Measurements from ENCODE around the gene RRP1B. TPM values are rescaled to one million over a fixed set of nuclear protein-coding genes. Genes with fewer than 3 reads are reported as not detected.

The RRP1B gene
- polyA plus RNA-seq, 1 donor from 2014 or later: 20.3 TPM

DNA sequence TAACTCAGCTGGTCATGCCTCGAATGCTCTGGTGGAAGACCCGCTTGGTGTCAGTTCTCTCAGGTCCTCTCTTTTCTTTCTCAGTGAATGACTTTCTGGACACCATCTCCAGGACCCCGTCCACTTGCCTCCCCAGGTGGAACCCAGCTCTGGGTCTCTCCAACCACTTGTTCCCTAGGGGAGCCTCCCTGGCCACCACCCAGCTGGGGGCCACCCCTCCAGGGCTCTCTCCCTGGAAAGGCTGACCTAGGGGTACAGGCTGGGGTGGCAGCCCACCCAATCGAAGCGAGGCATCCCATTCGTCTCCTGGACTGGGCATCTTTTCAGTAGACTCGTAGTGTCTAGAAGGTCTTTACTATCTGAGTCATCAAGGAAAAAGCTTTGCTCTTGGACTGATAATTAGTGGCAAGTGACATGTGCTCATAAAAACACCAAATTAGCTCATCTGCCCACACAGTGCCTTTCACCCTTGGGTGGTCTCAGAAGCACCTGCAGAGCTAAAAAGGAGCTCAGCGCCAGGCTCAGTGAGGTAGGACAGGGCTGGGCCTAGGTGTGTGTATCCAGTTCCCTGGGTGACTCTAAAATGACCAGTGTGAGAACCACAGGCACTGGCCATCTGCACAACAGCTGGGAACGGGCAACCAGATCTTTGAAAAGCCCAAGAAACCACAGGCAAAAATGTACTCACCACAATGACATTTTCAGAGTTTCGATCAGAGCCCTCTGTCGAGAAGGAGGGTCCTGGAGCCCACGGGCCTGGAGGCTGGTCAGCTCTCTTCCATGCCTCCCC, 57.2 kb downstream of the RRP1B start:
- TF ChIP-seq, protein P1, sequence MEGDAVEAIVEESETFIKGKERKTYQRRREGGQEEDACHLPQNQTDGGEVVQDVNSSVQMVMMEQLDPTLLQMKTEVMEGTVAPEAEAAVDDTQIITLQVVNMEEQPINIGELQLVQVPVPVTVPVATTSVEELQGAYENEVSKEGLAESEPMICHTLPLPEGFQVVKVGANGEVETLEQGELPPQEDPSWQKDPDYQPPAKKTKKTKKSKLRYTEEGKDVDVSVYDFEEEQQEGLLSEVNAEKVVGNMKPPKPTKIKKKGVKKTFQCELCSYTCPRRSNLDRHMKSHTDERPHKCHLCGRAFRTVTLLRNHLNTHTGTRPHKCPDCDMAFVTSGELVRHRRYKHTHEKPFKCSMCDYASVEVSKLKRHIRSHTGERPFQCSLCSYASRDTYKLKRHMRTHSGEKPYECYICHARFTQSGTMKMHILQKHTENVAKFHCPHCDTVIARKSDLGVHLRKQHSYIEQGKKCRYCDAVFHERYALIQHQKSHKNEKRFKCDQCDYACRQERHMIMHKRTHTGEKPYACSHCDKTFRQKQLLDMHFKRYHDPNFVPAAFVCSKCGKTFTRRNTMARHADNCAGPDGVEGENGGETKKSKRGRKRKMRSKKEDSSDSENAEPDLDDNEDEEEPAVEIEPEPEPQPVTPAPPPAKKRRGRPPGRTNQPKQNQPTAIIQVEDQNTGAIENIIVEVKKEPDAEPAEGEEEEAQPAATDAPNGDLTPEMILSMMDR (IDR thresholded peaks at IDR 0.05; ENCODE audit: poor library complexity, severe bottlenecking): no peak
- TF ChIP-seq TAF1 (IDR thresholded peaks at IDR 0.05; ENCODE audit: low read depth) (no peak), SMC3 (conservative IDR thresholded peaks at IDR 0.05; ENCODE audit: poor library complexity) (no peak)

DNA sequence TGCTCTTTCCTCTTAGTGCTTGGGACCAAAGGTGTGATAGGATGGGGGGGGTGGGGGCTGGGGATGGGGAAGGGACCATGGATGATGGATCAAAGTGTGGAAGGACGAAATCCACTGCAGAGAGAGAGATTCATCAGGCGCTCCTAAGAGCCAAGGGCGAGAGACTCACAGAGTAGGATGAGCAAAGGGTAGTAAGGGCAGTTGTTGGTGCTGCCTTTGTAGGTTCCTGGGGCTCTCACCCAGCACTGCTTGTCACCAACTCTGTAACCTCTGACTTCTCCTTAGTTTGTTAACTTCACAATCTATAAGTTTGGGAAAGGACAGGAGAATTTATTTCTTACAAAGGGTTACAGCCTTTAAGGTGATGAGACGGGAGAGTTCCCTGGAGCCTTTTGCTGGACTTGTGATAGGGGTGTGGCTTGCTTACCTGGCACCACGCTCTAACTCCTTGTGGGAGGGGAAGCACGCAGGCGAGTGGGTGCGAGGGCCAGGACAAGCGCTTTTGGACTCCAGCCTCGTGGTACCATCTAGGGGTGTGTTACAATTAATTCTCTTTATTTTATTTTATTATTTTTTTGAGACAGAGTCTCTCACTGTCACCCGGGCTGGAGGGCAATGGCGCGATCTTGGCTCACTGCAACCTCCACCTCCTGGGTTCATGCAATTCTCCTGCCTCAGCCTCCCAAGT, 58.0 kb downstream of the RRP1B start:
- no peak overlapping the region for H3K27ac ChIP-seq (ENCODE audit: low read length)
- H3K9me2 ChIP-seq (ENCODE audit: insufficient read depth, low read length): no peaks in the 10 kb centered on the region
- no peak overlapping the region for H2AFZ ChIP-seq (ENCODE audit: low read depth, low read length)
- no peak overlapping the region for H3K4me3 ChIP-seq (ENCODE audit: low read length)
- no peaks in the 10 kb centered on the region for H3K27me3 ChIP-seq (ENCODE audit: insufficient read depth, low read depth, low read length)
- H3K4me2 ChIP-seq (ENCODE audit: low read length): no peak overlapping the region
- no peaks in the 10 kb centered on the region for H4K20me1 ChIP-seq (ENCODE audit: insufficient read depth)
- no peak for TF ChIP-seq EP300 (conservative IDR thresholded peaks at IDR 0.05; ENCODE audit: poor library complexity, severe bottlenecking)
- no peak for TF ChIP-seq MXI1 (conservative IDR thresholded peaks at IDR 0.05; ENCODE audit: poor library complexity, severe bottlenecking)
- TF ChIP-seq, protein P1 (IDR thresholded peaks at IDR 0.05; ENCODE audit: poor library complexity, severe bottlenecking): no peak
- TF ChIP-seq TAF1 (IDR thresholded peaks at IDR 0.05; ENCODE audit: low read depth): no peak
- TF ChIP-seq, protein P2, sequence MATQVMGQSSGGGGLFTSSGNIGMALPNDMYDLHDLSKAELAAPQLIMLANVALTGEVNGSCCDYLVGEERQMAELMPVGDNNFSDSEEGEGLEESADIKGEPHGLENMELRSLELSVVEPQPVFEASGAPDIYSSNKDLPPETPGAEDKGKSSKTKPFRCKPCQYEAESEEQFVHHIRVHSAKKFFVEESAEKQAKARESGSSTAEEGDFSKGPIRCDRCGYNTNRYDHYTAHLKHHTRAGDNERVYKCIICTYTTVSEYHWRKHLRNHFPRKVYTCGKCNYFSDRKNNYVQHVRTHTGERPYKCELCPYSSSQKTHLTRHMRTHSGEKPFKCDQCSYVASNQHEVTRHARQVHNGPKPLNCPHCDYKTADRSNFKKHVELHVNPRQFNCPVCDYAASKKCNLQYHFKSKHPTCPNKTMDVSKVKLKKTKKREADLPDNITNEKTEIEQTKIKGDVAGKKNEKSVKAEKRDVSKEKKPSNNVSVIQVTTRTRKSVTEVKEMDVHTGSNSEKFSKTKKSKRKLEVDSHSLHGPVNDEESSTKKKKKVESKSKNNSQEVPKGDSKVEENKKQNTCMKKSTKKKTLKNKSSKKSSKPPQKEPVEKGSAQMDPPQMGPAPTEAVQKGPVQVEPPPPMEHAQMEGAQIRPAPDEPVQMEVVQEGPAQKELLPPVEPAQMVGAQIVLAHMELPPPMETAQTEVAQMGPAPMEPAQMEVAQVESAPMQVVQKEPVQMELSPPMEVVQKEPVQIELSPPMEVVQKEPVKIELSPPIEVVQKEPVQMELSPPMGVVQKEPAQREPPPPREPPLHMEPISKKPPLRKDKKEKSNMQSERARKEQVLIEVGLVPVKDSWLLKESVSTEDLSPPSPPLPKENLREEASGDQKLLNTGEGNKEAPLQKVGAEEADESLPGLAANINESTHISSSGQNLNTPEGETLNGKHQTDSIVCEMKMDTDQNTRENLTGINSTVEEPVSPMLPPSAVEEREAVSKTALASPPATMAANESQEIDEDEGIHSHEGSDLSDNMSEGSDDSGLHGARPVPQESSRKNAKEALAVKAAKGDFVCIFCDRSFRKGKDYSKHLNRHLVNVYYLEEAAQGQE (IDR thresholded peaks at IDR 0.05; ENCODE audit: borderline replicate concordance): no peak
- no peak for TF ChIP-seq SMC3 (conservative IDR thresholded peaks at IDR 0.05; ENCODE audit: poor library complexity)
- no peak for TF ChIP-seq RAD21 (conservative IDR thresholded peaks at IDR 0.05)
- no peak for TF ChIP-seq EZH2 (IDR thresholded peaks at IDR 0.05; ENCODE audit: borderline replicate concordance, insufficient read depth, low read length, poor library complexity, severe bottlenecking)
- no peak for TF ChIP-seq POLR2AphosphoS5 (IDR thresholded peaks at IDR 0.05)
- no peak overlapping the region for H3K9ac ChIP-seq (ENCODE audit: low read length)
- H3K9me3 ChIP-seq (ENCODE audit: low read length): no peaks in the 10 kb centered on the region
- no peaks in the 10 kb centered on the region for H3F3A ChIP-seq (ENCODE audit: insufficient read depth, low read length, poor library complexity, severe bottlenecking)
- H3K36me3 ChIP-seq (ENCODE audit: insufficient read depth, low read length): no peaks in the 10 kb centered on the region
- no peaks in the 10 kb centered on the region for H3K79me2 ChIP-seq (replicated peaks; ENCODE audit: insufficient read depth, low read length)

More for the DNA sequence above, 57.2 kb downstream of the RRP1B start:
- Histone ChIP-seq H3K36me3 (ENCODE audit: insufficient read depth, low read length) (no peaks in the 10 kb centered on the region), H3F3A (ENCODE audit: insufficient read depth, low read length, poor library complexity, severe bottlenecking) (no peaks in the 10 kb centered on the region), H3K9me3 (ENCODE audit: low read length) (no peaks in the 10 kb centered on the region), H3K27me3 (ENCODE audit: insufficient read depth, low read depth, low read length) (no peaks in the 10 kb centered on the region), H3K9me2 (ENCODE audit: insufficient read depth, low read length) (no peaks in the 10 kb centered on the region), H3K79me2 (replicated peaks; ENCODE audit: insufficient read depth, low read length) (no peaks in the 10 kb centered on the region), H3K4me2 (ENCODE audit: low read length) (no peak overlapping the region), H3K4me3 (ENCODE audit: low read length) (no peak overlapping the region), H3K9ac (ENCODE audit: low read length) (no peak overlapping the region), H3K27ac (ENCODE audit: low read length) (no peak overlapping the region), H2AFZ (ENCODE audit: low read depth, low read length) (no peak overlapping the region), H4K20me1 (ENCODE audit: insufficient read depth) (no peaks in the 10 kb centered on the region)
